Measurements from ENCODE around the gene MAP4K1.
"Not testable (repeated sequence)": the region's sequence is repeated elsewhere in the genome, so short reads cannot be mapped to it uniquely, and the experiment has no call there.

The MAP4K1 gene

GRCh38 chr19:38619361-38620174 is 1.8 kb upstream of the MAP4K1 start:
- no peak for DNase-seq

- DNase-seq, result peak; percentile 99
These were observed 1.0 kb upstream of the MAP4K1 start, which contains the start of gene EIF3K for GRCh38 chr19:38618590-38619360. Gene EIF3K (plus strand): TSS chr19:38619188. CDS start chr19:38619269, 81 bp downstream.

- DNase-seq, result no peak
These were observed 430 bp downstream of the MAP4K1 start for GRCh38 chr19:38617283-38617763.

GRCh38 chr19:38616265-38616664 is 1.5 kb downstream of the MAP4K1 start:
- DNase-seq, result no peak

- no peak for DNase-seq
These were observed 2.7 kb downstream of the MAP4K1 start for GRCh38 chr19:38615007-38615581.

- no peak for DNase-seq
These were observed 3.5 kb downstream of the MAP4K1 start for GRCh38 chr19:38614289-38614688.

- no peak for DNase-seq
These were observed 11.6 kb downstream of the MAP4K1 start for GRCh38 chr19:38606131-38606530.

- not testable (repeated sequence) for DNase-seq
These were observed 14.9 kb downstream of the MAP4K1 start for GRCh38 chr19:38602856-38603255.

GRCh38 chr19:38599722-38600121 is 18.0 kb downstream of the MAP4K1 start:
- DNase-seq, result no peak

- no peak for DNase-seq
These were observed 20.7 kb downstream of the MAP4K1 start for GRCh38 chr19:38597075-38597474.

- peak; percentile 77 for DNase-seq
These were observed 21.4 kb downstream of the MAP4K1 start for GRCh38 chr19:38596057-38596981.

GRCh38 chr19:38592940-38593339 is 24.8 kb downstream of the MAP4K1 start:
- DNase-seq, result no peak

GRCh38 chr19:38588041-38588440 is 29.7 kb downstream of the MAP4K1 start:
- no peak for DNase-seq

GRCh38 chr19:38587562-38587961 is 30.2 kb downstream of the MAP4K1 start:
- DNase-seq, result no peak

- no peak for DNase-seq
These were observed 33.8 kb downstream of the MAP4K1 start for GRCh38 chr19:38583985-38584305.

GRCh38 chr19:38583219-38583984 is 34.4 kb downstream of the MAP4K1 start:
- DNase-seq, result no peak

- DNase-seq, result no peak
These were observed 37.7 kb downstream of the MAP4K1 start for GRCh38 chr19:38580080-38580479.

GRCh38 chr19:38579304-38579703 is 38.4 kb downstream of the MAP4K1 start:
- not testable (repeated sequence) for DNase-seq

GRCh38 chr19:38577826-38578225 is 39.9 kb downstream of the MAP4K1 start:
- no peak for DNase-seq

- DNase-seq, result no peak
These were observed 46.1 kb downstream of the MAP4K1 start for GRCh38 chr19:38571682-38572081.

GRCh38 chr19:38569368-38569983 is 48.3 kb downstream of the MAP4K1 start:
- DNase-seq, result no peak
